GM18520 (cell line): ENCODE results near the gene SMG6.
"Not testable (repeated sequence)": the region's sequence is repeated elsewhere in the genome, so short reads cannot be mapped to it uniquely, and the experiment has no call there.

Source experiments
- ATAC-seq: cut with Tn5 transposase; IDR thresholded peaks from one replicate; pipeline ENCODE4 v1.9.1; 2021; ENCODE audit not compliant: unreplicated experiment

The SMG6 gene

DNA sequence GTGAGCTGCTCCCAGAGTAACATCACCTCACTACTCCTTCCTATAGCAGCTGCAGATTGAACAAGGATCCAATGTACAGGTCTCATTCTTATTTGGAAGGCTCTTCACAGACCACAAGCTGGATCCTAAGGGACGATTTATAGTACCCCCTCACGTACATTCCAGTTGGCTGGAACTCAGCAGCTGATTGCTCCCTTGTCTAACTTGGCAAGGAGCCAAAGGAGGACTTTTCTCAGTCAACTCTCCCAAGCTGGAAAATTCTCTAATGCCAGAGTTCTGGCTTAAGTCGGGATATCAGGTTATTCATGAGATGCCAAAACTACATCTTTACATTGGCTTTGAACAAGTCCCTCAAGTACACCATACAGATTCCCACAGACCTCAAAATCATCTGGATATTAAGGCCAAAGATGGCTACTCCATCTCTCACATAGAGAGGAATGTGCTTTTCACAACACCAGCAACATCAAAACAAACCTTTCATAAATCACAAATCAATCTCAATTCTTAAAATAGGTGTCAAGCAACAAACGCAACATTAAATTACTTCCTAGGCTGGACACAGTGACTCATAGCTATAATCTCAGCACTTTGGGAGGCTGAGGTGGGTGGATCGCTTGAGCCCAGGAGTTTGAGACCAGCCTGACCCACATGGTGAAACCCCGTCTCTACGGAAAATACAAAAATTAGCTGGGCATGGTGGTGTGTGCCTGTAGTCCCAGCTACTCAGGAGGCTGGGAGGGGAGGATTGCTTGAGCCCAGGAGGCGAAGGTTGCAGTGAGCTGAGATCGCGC, 39.3 kb downstream of the SMG6 start:
- no peak for ATAC-seq

DNA sequence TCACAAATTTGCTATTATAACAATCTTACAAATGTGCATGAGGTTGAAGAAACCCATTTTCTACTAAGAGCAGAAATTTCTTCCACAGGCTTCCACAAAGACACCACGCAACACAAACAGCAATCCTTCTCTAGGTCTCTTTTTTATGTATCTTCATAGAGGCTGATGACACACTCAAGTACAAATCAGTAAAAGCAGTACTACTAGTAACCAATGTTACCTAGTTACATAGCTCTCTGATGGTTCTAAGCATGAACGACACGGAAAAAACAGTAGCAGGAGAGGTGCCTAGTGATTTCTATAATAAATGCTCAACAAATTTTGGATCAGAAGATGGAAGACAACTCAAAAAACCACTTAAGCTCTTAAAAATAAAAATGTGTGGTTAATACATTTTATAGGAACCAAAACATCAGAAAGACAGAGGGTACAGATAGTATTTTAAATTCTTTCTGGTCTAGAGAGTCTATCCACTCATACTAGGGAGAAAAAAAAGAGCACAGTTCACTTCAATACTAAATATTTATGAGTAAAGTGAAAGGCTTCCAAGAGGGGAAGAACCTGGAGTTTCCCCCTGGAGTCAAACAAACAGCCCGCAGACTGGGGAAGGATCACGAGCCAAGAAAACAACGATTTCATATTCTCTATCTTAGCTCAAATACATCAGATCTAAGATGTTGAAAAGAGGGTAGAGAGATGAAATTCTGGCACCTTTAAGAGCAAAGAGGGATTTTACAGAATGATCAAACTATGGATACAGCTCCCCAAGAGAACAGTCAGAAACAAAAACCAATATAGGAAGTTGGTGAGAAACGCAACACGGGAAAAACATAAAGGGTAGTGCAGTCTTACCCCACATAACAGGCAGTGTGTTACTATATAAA, 40.2 kb downstream of the SMG6 start:
- no peak for ATAC-seq

DNA sequence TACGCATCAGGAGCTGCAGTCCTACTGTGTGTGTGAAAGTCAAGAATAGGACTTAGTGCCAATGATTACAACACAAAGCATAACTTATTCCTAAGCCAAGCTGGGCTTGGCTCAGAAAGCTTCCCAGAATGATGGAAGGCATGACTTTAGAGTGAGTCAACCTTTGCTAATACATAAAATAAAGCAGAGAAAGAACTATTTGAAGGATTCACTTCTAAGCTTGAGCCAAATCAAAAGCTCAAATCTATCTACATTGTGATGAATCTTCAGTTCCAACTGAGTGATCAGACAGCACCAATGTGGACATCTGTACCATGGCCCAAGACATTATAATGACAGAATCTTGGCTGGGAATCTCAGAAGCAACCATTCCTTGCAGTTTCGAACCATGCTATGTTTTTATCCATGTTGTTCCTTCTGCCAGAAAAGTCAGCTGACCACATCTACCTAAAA, 41.4 kb downstream of the SMG6 start:
- ATAC-seq, result no peak

DNA sequence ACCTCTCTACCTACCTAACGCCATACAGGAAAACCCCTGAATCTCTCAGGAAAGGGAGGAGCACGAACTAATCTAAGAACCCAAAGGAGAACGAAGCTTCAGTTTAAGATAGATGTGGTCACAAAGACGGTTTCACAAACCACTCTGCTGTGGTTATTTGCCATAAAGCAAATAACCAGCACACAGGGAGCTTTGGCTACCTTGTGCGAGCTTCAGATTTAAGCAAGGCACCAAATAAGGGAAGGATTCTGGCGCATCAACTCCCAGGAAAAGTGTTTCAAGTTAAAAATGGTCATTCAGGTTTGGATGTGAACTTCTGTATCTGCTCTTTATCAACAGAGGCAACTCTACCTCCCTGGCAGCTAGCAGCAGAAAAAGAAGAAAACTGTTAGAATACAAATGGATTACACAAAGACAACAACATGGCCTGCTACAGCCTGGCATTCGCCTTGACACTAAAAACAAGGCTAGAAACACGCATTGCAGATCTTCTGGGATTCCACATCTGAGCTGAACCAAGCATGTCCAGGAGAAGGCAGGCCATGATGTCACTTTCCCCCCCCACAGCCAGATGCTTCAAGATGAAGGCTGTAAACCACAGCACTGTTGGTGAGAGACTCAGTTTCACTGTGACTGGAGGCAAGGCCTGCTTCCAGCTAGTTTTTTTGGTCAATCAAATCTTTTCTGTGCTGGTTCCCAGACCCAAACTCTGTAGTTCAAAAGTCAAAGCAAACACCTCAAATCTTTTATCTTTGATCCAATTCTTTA, 43.6 kb downstream of the SMG6 start:
- peak; percentile 63 for ATAC-seq

DNA sequence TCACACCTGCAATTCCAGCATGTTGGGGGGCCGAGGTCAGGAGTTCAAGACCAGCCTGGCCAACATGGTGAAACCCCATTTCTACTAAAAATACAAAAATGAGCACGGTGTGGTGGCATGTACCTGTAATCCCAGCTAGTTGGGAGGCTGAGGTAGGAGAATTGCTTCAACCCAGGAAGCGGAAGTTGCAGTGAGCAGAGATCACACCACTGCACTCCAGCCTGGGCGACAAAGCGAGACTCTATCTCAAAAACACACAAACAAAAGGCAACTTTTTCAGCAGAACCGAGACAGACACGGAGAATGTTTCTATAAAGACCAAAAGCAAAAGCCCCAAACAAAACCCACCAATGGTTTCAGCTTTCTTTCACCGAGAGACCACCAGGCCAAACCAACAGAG, 44.8 kb downstream of the SMG6 start:
- not testable (repeated sequence) for ATAC-seq

DNA sequence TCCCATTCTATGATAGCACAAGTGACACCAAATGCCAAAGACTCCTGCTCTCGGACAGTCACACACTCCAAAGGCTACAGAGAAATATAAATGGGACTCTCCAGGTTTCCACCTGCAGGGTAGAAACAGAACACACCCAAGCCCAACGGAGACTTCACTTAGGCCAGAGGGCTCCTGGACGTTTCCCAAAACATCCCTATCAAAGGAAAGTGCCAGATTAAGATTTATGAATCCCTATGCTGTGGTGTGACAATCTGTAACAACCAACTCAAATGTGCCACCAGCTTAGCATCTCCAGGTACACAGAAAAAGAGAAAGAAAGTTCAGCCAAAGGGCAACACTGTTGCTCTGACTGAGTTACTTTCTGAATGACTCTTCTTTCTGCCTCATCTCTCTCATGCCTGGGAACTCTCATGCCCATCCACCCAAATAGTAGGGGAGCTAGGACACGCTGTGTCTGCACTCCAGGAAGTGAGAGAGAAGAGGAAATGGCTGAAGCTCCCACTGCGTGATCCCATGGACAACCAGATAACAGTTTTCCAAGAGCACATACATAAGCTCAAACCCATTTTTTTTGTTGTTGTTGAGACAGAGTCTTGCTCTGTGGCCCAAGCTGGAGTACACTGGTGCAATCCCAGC, 49.7 kb downstream of the SMG6 start:
- ATAC-seq, result peak; percentile 90

DNA sequence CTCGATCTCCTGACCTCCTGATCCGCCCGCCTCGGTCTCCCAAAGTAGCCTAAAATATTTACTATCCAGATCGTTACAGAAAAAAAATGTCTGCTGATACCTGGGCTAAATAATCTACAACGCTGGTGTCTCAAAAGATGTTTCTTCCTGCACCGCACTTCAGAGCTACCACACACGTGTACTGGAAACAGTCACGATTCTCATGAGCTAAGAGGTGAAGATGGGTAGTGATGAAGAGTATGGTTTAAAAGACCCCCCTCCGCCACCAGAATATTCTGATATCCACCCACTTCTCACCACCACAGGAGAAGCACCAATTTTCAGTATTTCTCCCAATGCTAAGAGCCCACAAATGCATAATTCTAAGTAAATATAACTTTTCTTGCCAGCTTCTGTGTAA, 50.2 kb downstream of the SMG6 start:
- ATAC-seq, result no peak

DNA sequence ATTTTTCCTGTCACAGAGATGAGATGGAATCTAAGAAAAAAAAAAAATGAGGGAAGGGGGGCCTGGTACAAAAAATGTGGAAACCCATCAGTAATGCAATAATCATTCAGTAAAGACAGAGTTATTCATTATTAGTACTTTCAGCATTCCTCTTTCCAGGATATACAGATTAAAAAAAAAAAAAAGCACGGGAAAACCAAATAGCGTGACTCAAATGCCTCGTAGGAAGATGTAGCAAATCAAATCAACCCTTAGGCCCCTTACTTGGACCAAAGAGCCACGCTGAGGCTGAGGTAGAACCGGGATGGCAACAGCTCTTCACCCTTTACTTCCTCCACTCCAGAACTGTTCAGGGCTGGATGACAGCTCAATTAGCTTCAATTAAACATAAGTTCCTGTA, 52.5 kb downstream of the SMG6 start:
- ATAC-seq, result no peak

DNA sequence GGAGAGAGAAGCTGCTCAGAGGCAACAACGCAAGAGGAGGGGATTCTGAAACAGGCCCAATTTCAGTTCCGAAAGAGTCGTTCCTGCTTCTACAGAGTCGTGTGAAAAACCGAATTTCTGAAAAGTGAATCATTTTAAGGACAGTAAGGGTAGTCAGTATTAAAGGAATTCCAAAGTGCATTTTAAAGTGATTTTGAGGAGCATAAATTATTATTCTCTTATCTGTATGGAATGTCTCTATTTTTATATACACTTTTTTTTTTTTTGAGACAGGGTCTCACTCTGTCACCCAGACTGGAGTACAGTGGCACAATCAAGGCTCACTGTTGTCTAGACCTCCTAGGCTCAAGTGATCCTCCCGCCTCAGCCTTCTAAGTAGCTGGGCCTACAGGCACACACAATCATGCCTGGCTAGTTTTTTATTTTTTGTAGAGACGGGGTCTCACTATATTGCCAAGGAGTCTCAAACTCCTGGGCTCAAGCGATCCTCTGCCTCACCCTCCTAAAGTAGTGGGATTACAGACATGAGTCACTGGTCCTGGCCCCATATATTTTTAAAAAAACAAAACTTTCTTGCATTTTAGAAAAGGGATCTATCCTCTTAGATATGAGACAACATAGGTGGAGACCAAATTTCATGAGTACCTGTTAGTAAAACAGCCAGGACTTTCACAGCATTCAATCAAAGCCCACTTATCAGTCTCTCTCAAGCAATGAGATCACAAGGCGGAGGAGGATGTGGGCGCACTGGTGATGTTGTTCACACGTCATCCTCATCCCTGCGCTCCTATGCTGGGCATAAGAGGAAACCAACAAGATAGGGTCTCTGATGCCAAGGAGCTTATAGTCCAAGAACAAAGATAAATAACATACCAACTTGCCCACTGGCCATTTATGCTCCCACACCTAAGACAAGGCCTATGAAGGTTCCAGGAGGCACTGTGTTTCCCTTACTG, 53.2 kb downstream of the SMG6 start:
- no peak for ATAC-seq

DNA sequence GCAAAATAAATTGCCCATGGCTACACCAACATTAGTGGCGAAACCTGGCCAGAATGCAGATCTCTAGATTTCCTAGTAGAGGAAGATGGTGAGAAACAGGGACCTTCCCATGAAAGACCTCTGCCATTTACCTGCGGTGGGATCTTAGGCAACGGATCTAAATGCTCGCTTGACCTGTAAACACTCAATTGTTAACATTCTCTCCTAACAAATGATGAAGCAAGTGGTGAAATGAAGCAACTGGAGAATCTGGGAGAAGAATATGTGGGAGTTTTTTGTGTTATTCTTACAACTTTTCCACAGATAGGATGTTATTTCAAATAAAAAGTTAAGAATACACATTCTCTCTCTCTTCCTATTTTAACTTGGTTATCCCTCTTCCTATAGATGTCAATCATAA, 56.6 kb downstream of the SMG6 start:
- ATAC-seq, result no peak

DNA sequence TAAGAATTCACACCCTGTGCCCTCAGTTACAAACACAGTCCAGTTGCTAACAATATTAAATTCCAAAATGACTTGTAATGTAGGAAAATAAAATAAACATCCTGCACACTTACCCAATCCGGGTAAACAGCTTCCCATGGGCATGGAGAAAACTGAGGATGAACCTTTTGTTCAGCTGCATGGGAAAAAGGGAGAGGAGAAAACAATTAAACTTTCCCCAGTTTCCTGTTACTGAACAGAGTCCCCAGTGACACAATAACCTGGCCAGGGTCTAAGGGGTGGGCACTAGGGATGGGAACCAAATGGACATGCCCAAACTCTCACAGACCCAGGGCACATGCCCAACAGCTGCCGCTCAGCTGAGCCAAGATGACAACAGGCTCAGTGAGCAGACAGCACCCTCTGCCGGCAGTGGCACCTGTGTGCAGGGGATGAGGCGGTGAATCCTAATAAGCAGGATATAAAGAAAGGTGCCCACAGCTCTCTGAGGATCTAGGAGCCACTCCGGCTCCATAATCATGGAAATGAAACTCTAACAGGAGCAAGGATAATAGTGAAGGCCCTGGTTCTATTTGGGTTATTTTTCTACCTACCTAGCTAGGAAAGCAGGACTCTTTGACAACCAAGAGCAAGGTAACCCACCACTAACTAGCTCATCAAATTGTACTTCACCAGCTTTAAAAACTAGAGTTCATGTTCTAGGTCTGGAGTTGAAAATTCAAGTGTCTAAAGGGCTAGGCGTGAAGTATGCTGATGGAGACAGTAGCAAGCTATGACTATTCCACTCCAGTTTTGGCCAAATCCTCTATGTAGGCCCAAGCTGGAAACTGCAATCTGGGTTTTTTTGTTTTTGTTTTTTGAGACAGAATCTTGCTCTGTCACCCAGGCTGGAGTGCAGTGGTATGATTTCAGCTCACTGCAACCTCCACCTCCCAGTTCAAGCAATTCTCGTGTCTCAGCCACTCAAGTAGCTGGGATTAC, 58.8 kb downstream of the SMG6 start:
- ATAC-seq, result no peak

DNA sequence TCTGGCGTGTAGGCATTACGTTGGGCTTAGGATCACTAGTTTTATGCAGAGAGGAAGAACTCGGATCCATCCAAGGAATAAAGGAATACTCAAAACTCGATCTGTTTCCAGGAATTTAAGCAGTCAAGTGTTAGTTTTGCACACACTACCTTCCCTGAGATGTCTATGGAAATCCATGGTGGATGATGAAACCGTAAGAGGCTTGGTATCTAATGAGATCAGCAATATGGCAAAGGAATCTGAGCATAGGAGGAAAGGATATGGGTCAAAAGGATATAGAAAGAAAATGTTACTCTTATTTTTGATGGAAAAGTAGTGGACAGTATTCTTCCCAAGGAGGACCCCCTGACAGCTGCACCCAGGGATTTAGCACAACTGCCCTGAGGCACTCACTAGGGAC, 59.6 kb downstream of the SMG6 start:
- no peak for ATAC-seq

DNA sequence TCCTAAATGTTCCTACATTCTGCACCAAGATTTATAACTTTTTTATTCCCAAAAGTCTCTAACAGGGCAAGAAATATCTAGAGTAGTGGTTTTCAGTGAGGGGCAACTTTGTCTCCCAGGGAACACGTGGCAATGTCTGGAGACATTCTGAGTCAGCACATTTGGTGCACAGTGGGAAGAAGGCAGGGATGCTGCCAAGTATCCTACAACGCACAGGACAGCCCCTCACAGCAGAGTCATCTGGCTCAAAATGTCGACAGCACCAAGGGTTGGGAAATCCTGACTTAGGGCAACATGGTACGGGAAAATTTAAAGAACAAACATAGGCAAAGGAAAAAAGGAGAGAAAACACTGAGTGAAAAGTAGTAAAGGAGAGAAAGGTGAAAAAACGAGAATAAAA, 61.8 kb downstream of the SMG6 start:
- ATAC-seq, result no peak

DNA sequence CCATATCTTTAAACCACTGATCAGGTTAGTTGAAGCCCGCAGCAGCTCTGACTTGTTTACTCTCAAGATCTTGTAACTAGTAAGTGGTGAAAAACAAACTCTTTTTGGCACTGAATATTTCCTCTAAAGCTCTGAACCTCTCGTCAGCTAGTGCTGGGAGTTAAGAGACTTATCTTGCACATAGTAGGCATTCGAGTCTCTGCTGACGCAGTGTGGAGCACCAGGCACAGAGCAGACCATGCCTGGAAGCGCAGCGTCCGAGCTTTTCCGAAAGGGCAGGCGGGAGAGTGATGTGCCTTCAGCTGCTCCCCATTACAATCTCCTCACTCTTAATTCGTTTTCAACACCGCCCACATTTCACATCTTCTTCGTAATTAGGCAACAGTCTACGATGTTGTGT, 63.0 kb downstream of the SMG6 start:
- no peak for ATAC-seq

DNA sequence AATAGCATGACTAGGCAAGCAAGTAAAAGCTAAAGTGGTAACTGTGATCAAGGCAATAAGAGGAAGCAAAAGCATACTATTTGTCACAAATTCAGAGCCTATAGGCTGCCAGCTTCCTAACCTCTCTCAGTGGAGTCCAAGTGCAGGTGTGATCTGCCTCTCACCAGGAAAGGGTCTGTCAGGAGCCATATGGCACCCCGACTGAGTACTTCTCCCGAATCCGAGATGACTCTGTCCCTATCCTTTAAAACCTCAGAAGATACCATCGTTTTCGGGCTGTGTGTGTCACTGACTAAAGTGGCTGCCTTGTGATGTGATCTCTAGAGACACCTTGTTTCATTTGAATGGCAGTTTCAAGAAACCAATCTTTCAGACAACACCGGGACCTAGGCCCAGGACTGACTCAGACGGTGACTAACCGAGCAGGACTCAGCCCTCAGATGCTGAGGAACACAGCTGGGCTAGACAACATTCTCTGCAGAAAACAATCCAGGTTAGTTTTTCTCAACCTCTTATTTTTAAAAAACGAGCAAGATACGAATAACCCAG, 63.6 kb downstream of the SMG6 start:
- ATAC-seq, result peak; percentile 62

DNA sequence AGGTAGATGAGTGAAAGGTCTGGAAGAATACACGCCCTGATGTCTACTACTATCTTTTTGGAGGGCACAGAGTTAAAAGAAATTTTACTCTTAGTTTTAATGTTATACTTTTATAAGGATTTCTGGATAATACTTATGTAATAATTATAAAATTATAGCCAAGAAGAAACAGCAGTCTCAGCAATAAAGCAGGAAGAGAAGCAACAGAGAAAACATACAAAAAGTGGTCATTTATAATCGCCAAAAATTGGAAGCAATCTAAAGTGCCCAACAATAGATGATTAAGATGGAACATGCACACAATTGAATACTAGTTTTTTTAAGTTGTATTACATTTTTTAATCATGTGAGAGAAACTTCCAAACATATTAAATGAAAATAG, 64.4 kb downstream of the SMG6 start:
- ATAC-seq, result no peak

DNA sequence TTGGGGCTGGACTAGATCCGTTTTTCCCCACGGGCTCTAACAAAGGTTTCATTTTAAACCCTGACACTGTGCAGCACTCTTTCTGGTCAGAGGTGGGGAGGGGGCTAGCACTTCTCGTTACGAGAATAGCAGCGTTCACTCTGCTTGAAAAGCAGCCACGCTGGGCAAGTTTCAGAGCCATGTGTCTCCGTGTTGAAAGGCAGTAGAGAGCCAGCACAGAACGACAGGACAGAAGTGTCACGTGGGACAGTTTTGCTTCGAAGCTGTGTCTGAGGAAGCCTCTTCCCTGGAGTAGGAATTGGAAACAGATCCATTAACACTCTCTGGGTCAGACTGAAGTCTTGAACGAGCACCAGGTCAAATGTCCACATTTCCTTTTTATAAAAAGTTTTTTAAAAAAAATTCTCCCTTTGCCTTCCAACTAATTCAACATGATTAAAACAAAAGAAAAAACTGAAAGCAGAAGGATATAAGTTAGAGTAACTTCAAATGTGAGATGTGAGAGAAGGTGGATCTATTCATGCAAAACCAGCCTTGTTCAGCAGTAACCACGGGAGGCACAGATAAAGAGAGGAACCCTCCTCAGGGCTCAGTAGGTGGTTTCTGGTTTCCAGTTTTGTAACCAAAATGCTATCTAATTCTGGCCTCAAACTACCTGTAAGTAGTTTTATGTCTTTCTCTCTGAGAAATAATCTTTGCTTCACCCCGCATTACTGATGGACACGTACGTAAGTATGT, 65.0 kb downstream of the SMG6 start:
- no peak for ATAC-seq

DNA sequence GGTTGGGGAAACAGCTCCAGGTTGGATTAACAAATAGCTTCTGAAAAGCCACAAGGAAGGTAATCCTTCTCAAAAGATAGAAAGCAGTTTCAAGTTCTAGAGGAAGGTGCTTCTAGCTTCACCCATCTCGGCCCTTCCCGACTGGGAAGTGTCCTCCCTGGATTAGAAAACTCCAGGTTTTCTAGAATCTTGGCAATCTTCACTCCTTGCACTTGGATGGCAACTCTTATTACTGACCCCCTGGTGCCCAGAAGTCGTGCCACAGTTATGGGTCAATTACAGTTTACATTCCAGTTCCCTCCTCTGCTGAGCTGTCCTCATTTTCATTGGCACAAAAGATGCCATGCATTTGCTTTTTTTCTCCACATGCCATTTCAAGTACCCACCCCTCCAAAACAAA, 65.6 kb downstream of the SMG6 start:
- ATAC-seq, result no peak
